Suppressor macrophage (primary cell): Measurements from ENCODE around the gene MAP3K2.

Source experiments
- DNase-seq, 4 experiments: peaks; one replicate each; pipeline ENCODE4 v3.0.0-alpha.2; 2020 to 2022

MAP3K2 gene

GRCh38 chr2:127407091-127407490, 19.3 kb upstream of the MAP3K2 start:
- DNase-seq, result no peak

- peak in 1 of 4 experiments; percentile 10 for DNase-seq
Observed at GRCh38 chr2:127406454-127406853, 18.7 kb upstream of the MAP3K2 start.

DNA sequence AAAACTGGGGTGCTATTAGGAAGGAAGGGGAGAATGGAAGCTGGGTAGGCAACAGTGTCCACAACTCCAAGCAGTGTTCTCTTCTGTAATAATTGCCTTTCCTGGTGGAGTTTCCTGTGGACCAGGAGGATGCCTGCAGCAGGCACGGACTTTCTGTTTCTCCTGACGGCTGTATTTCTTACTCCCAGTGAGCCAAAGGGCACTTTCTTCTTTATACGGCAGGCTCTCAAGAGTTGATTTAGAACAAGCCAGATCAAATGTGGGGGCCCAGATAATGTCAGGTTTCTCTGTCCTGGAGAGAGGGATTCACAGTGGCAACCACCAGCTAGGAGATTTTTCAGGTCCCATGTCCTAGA, 17.5 kb upstream of the MAP3K2 start:
- no peak for DNase-seq

DNA sequence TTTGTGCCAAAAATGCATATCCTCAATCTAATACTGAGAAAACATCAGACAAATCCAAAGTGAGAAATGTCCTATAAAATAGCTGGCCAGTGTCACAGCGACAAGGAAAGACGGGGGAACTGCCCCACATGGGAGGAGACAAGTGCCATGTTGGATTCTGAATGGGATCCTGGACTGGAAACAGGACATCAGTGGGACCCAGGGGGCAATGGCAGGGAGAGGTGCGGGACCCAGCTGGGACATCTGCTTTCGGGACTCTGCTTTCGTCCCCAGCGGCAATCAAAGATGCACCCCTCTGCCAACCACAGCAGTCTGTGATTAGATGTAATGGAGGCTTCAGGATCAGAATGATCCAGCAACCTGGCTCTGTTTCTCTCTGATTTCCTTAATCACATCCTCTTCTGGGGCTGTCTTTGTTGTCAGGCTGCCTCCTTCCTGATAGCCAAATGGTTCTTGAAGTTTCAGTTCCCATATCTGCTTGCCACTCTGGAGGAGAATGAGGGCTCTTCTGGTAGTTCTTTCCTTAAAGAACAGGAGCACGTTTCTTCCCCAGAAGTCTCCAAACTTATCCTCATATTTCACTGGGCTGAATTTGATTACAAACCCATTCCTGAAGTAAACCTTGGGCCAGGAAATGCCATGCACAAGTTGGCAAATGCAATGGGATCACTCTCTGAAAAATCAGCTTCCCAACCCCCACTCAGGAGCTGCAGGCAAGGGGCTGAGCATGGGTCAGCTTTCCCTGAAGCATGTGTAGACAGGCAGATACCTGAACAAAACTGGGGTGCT, 16.9 kb upstream of the MAP3K2 start:
- DNase-seq, result peak; percentile 63 to 85 (median 76)

DNA sequence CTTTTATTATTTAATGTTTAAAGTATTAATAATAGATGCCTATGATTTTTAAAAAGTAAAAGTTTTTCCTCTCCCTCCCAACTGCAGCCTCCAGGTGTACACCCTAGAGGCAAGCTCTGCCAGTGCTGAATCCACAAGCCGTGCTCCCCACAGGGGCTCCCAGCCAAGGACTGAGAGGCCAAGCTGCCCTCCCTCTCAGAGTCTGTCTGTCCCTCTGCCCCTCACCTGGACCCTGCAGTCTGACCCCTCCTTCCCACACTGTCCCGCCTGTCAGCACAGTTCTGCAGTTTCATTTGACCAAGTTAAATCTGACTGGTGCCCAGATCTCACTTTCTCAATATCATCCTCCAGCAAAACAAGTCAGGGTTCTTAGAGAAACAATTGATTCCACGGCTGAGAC, 15.7 kb upstream of the MAP3K2 start:
- DNase-seq, result no peak

DNA sequence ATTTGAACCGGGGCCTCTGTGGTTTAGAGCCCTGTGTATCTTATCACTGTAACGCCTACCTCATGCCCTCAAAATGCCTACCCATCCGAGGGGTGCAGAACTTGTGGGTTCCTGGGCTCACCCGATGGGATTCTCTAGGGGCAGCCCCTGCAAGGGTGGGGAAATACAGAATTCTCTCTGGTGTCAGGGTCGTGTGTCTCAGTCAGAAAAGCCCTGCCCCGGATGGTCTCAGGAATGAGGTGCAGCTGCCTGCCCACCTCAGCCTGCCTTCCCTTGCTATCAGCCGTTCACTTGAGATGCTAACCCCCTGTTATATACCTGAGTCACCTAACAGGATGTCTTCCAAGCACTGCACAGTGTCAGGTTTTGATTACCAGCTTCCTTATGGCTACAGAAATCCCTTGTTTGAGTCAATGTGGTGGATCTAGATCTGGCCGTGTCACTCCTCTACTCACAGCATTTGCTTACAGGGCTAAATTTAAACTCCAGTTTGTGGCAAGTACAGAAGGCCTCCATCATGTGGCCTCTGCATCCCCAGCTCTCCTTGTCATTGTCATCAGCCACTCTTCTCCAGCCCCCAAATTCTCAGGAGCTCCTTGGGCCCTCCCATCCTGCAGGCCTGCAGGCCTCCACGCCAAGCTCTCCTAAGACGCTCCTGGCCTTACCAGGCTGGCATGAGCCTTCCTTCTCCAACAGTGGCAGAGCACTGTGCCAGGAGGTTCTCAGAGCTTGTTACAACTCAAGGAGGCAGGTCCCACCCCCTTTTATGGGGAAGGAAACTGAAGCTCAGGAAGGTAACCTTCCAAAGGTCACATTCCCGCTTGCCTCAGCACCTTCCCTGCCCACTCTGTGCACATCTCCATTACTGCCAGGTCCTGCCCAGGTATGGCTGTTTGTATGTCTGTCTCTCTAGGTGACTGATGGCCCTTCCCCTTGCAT, 14.3 kb upstream of the MAP3K2 start:
- DNase-seq, result peak in 1 of 4 experiments; percentile 1

GRCh38 chr2:127400897-127401756, 13.4 kb upstream of the MAP3K2 start:
- DNase-seq, result peak in 1 of 4 experiments; percentile 2

DNA sequence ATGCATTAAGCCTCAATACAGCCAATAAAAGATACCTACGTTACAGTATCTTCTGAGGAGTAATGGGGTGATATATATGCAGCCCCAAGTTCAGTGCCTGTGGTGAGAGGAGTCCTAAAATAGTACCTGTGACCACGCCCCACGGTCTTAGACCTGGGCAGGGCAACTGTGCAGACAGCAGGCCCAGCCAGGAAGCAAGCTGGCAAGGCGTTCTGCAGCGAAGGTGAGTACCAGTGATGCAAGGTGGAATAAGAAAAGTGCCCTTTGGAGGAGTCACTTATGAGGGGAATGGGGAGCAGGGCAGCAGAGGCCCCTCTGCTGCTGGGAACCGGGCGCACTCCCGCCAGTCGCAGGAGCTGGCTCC, 12.7 kb upstream of the MAP3K2 start:
- DNase-seq, result no peak

GRCh38 chr2:127398239-127398590, 10.4 kb upstream of the MAP3K2 start:
- DNase-seq, result peak; percentile 83 to 89 (median 88)

DNA sequence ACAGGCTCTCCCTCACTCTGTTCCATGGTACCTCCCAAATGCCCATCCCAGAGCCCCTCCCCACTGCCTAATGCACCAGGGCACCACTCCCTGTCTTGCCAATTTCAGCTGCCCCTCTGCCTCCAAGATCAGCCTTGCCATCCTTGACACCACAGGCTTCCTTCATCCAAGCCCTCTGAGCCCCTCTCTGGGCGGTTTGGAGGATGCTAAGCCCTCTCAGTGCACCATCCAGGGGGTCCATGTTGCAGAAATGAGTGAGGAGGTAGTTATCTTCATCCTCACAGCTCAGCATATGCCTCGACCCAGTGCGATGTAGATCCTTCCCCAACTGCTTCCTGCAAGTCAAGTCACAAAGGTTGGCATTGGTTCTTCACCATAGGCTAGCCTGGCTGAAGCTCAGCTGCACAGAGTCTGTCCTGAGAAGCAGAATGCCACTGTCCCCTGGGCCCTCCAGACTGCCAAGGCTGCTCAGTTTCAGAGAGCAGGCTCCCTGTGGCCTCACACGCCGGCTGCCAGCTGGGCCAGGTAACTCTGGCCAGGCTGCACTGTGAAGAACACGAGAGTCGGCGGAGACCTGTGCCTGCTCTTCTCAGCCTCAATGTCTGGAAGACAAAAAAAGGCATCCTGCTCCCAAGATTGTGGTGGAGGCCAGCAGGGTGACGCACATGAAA, 9.9 kb upstream of the MAP3K2 start:
- peak in 1 of 4 experiments; percentile 2 for DNase-seq

- DNase-seq, result no peak
Observed at GRCh38 chr2:127394492-127394891, 6.7 kb upstream of the MAP3K2 start.

DNA sequence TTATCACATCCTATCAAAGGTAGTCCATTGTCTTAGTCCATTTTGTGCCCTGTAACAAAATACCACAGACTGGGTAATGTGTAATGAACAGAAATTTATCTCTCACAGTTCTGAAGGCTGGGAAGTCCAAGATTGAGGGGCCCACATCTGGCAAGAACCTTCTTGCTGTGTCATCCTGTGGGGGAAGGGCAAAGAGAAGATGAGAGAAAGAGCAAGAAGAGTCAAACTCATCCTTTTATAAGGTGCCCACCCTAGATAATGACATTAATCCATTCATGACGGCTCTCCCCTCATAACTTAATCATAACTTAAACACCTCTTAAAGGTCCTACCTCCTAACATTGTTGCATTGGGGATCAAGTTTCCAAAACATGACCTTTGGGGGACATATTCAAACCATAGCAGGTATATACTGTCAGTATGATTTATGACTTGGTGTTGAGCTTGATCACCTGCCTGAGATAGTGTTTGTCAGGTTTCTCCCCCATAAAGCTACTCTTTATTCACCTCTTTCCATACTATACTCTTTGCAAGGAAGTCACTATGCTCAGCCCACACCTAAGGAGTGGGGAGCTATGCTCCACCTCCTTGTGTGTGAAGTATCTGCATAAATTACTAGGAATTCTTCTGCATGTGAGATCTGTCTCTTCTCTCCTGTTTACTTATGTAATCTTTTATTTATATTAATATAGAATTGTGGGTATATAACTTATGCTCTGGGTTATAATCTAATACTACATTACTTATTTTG, 5.2 kb upstream of the MAP3K2 start:
- no peak for DNase-seq

GRCh38 chr2:127392133-127392827, 4.5 kb upstream of the MAP3K2 start:
- DNase-seq, result peak; percentile 23 to 53 (median 40)

DNA sequence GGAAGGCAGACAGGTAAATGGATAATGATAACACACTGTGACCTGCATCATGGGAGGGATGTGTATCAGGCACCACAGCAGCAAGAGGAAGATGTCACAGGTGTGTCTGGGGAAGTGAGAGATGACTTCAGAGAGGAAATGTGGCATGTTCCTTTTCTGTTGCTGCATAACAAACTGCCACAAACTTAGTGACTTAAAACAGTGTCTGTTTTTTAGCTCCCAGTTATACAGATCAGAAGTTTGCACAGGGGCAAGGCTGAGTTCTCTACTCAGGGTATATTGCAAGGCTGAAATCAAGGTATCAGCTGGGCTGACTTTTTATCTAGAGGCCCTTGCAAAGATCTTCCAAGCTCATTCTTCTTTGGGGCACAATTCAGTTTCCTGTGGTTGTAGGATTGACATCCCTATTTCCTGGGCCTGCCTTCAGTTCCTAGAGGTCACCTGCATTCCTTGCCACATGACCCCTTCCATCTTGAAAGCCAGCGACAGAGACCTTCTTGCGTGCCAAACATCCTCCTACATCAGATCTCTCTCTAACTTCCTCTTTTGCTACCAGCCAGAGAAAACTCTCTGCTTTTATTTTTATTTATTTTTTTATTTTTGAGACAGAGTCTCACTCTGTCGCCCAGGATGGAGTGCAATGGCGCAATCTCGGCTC, 2.1 kb upstream of the MAP3K2 start:
- peak; percentile 58 to 85 (median 76) for DNase-seq

DNA sequence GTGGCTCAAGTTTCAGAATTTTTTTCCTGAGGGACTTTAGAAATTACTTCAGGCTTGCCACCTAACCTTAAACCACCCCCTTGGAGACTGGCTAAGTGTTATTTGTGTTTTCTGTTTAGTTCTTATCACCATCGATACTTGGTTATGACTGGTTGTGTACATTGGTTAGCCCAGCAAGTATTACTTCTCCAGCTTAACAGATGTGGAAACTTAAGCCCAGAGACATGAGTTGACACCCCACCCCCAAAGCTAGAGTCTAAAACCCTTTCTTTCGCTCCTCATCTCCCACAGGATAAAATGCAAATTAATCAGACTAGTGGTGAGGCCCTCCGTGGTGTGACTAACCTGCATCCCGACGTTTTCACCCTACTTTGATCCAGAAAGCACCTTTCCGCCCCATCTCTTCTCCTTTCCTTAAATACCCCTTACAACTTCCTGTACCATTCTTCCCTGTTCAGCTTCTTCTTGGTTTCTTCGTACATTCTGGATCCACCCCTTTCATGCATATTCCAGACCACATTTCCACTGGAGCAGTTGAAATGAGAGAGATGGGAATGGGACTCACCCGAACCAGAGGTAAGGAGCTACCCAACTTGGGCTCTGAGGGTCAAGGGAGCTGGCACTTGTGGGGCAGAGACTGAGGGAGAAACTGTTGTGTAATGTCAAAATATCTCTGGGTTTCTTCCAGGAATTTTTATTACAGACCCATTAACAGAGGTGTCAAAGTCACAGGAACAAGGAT, 819 bp upstream of the MAP3K2 start:
- peak in 2 of 4 experiments; percentile 30 to 40 for DNase-seq

- peak; percentile 88 to 95 (median 91) for DNase-seq
Observed at GRCh38 chr2:127386764-127387654, 766 bp downstream of the MAP3K2 start.

DNA sequence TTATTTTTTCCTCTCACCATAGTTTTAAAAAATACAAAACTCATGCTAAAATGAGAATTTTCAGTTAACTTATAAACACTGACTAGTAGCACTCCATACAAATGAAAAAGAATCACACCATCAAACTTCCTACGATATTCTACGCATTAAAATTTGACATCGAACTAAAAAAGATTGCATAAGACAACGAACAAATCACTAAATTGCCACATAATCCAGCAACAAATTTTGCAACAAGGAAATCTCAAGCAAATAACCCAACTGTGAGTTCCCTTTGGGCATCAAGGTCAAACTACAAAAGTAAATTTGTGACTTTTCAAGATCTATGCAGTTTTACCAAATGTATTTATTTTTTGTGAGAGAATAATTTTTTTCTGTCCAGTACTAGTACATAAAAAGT, 1.5 kb downstream of the MAP3K2 start:
- peak; percentile 28 to 81 (median 68) for DNase-seq

DNA sequence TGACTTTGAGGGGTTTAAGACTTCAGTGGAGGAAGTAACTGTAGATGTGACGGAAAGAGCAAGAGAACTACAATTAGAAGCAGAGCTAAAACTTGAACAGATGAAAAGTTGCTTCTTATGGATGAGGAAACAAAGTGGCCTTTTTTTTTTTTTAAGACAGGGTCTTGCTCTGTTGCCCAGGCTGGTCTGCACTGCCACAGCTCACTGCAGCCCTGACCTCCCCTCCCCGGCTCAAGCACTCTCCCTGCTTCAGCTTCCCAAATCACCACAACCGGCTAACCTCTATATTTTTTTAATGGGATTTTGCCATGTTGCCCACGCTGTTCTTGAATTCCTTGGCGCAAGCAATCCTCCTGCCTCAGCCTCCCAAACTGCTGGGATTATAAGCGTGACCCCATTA, 3.2 kb downstream of the MAP3K2 start:
- peak in 1 of 4 experiments; percentile 36 for DNase-seq
